DMS153 treated with DMSO at 0.1 percent for 48 hours (cell line): ENCODE measurements around the gene TPRN.

ENCODE experiments used
- DNase-seq: peaks from one replicate; lab custom pipeline; 2025; ENCODE audit not compliant: unreplicated experiment; lab: John Stamatoyannopoulos, UW

Gene TPRN

DNA sequence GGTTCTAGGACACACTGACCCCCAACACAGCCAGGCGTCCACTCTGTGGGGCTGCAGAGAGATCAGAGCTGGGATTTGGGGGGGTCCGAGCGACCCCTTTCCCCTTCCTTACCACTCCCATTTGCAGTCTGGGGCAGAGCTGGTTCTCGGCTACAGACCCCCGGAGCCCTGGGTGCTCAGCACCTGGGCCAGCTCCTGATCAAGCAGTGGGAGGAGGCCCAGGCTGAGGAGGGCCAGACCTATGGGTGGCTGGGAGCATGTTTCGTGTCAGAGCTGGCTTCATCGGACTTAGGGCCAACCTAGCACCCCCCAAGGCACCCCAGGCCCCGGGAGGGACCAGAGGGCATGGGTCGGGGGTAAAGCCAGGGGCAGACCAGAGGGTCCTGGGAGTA lies 54.0 kb downstream of the TPRN start:
- no peak for DNase-seq

- DNase-seq = no peak
Measured at GRCh38 chr9:137145731-137146526, 54.6 kb downstream of the TPRN start.

DNA sequence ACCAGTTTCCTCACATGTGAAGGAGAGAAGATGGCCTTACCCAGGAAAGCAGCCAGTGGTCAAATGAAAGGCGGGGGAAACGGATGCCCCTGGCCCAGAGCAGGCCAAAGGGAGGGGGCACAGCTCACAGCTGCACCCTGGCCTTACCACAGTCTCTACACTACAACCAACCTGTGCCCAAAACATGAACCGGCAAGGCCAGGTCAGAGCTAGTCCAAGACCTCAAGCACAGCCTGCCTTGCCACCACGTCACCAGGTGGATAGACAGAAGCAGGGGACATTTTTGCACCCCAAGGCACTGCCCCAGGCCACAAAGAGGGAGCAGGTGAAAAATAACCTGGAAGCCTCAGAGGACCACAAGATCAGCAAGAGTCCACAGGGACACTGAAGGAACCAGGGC lies 57.1 kb downstream of the TPRN start:
- no peak for DNase-seq

GRCh38 chr9:137141976-137142936 lies 58.3 kb downstream of the TPRN start:
- no peak for DNase-seq
